NCI-H446 treated with DMSO at 0.1 percent for 48 hours (cell line): ENCODE data around the gene UNC5A.

Experiments
- DNase-seq: peaks from one replicate; lab custom pipeline; 2025; lab: John Stamatoyannopoulos, UW

The UNC5A gene

GRCh38 chr5:176781638-176782570, 28.5 kb upstream of the UNC5A start:
- no peak for DNase-seq

- peak; percentile 94 for DNase-seq
Measured at GRCh38 chr5:176784218-176785165, 25.9 kb upstream of the UNC5A start.

DNA sequence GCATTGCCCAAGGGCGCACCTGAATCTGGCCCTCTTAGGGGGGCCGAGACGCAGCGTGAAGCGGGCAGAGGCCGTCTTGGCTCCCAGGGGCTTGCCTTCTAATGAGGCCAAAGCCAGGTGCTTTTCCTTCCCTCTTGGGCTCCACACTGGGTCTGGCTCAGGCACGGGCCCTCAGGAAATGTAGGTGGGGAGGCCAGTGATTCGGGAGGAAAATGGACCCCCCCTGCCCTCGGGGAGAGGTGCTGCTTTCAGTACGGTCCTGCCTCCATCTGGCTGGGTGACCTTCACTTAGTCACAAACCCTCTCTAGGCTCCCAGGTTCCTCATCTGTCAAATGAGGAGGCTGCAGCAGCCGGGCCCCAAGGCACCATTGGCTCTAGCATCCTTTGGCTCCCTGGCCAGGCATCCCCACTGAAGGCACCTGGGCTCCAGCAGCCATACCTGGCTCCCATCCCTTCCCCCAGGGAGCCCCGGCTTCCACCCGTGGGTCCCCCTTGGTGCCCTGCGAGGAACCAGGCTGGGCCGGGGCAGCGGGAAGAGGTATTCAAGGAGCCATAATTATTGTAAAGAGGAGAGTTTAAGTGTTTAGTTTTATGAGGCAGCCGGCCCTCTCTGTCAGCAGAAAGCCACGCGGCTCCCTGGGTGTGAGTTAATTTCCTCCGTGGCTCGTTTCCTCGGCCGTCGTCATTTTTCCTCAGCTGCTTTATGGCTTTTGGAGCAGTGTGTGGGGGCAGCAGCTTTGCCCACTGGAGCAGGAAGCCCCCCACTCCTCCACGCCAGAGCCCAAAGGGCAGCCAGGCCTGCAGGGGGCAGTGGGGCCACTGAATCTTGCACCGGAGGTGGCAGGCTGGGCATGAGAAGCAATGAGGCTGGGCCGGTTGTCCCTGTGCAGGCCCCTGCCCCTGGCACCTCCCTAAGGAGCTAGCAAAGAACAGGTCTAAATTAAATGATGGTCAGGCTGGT, 24.9 kb upstream of the UNC5A start:
- DNase-seq, result no peak

- DNase-seq, result no peak
Measured at GRCh38 chr5:176787676-176788075, 22.7 kb upstream of the UNC5A start.

GRCh38 chr5:176788091-176788490, 22.3 kb upstream of the UNC5A start:
- DNase-seq, result no peak

- DNase-seq, result no peak
Measured at GRCh38 chr5:176788941-176789872, 21.2 kb upstream of the UNC5A start.

DNA sequence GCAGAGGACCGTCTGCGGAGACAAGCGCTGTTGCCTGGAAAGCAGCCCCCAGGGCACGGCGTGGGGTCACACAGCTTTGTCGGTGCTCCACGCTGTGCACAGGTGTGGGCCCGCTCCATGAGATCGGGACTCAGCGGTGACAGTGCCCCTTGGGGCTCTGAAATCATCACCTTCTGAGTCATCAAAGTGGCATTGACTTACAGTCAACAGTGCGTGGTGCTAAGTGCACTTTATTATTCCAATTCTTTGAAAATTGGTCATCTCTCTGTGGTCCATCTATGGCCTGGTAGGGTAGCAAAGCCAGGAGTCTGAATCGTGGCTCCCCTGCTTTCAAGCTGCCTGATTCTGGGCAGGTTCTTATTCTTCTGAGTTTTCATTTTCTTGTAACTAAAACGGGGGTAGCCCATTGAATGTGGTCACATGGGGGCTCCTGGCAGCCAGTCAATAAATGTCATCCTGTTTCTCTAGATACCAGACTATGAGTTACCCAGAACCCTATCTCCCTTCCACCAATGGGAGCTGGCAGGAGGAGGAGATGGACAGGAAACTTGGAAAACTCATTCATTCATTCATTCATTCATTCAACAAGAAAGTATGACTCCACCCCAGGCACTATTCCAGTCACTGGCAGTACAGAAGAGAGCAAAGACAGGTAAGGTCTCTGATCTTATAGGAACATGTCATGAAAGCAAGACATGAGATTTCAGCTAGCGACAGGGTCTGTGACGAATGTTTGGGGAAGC, 20.3 kb upstream of the UNC5A start:
- no peak for DNase-seq

GRCh38 chr5:176790941-176791340, 19.4 kb upstream of the UNC5A start:
- DNase-seq, result peak; percentile 87

- peak; percentile 84 for DNase-seq
Measured at GRCh38 chr5:176792655-176793342, 17.6 kb upstream of the UNC5A start.

DNA sequence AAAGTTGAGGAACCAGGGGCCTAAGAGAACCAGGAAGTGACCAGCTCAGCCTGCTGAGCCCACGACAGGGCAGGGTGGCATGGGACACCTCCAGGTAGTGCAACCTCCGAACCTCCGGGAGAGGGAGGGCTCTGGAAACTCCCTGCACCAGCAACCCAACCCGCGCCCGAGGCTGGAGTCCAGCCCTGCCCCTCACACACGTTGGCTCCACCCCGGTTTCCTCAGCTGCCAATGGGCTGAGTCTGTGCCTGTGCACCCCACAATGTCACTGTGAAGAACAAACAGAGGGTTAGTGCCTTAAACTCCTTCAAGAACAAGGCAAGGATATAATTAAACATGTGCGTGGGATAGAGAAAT, 17.0 kb upstream of the UNC5A start:
- no peak for DNase-seq

DNA sequence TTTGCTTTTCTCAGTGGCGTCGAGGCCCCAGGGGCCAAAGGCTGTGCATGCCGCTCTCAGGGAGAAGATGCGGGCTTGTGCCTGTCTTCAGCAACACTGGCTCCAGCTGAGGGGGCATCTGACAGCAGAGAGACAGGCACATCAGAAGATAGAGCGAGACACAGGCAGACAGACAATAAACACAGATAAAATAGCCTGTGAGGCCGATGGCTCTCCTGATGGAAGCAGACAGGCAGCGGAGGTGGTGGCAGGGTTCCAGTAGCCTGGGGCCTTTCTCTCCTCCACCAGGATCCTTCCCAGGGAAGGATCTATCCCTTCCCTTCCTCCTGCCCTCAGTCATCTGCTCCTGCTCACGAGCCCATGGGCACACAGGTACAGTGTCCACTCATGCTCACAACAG, 16.6 kb upstream of the UNC5A start:
- peak; percentile 22 for DNase-seq

- DNase-seq, result no peak
Measured at GRCh38 chr5:176794509-176794908, 15.8 kb upstream of the UNC5A start.

DNA sequence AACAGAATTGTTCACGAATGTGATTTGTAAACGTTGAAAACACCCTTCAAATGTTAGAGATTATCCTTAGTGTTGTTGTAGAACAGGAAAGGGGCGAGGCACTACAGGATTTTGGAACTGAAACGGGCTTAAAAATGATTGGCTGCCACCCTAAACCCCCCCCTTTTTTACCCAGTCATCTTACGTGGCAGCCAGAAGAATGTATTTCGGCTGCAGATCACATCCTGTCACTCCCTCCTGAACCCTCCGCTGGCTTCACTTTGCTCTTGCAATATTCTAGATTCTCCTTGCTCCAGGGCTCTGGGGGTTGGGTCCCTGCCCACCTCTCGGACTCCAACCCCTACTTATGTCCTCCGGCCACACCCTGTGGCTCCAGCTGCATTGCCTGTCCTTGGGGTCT, 13.9 kb upstream of the UNC5A start:
- no peak for DNase-seq

GRCh38 chr5:176796970-176797369, 13.4 kb upstream of the UNC5A start:
- DNase-seq, result no peak

DNA sequence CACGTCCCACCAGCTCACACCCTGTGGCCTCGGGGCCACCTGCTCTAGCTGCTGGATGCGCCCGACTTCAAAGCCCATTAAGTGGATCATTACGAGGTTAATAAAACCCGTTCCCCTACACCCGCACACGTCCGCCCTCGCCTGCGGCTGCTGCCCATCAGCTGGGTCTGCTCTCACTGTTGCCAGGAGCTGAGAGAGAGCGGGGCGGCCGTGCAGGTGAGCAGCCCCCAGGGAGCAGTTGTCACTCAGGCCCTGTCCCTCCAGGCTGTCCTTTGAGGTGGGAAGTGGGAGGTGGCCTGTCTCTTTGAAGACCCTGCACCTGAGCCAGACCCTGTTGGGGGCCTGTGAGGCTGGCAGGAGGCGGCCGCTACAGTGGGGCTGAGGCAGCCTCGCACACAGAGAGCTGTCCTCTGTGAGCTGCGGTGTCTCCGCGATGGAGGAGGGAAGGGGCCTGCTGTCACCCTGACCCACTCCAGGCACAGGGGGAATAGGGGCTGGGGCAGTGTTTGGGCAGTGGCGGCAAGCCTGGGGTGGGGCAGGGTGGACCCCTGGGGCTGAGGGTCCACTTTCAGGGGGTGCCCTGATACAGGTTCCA, 12.8 kb upstream of the UNC5A start:
- no peak for DNase-seq

GRCh38 chr5:176798086-176798876, 12.1 kb upstream of the UNC5A start:
- no peak for DNase-seq

DNA sequence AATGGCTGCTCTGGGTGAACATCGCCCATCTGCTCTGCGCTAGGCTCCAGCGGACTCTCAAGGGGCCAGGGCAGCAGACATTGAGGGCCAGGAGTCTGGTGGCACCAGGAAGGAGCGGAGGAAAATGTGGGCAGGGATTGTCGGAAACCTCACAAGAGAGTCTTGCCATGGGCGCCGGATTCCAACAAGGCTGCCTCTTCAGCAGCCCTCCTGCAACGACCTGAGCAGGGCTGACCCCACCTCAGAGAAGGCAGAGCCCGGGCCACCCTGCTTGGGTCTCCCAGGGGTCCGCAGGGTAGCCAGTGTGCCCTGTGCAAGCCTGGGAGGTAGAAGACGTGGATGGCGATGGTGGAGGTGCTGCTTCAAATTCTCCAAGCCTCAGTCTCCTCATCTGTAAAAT, 11.4 kb upstream of the UNC5A start:
- DNase-seq, result no peak

- no peak for DNase-seq
Measured at GRCh38 chr5:176799488-176799887, 10.9 kb upstream of the UNC5A start.
